ENCODE results near the gene STK11. TPM values are rescaled to one million over a fixed set of nuclear protein-coding genes. Genes with fewer than 3 reads are reported as not detected.
A peak's percentile ranks its signal among the peaks of the same experiment; 100 is the strongest.

The STK11 gene
- total RNA-seq, 4 donors from 2014 or later: 62.5 to 76.9 (median 66.4) TPM

- DNase-seq (ENCODE audit: low spot score in 2 of 2): peak; percentile 70 to 78
- Histone ChIP-seq H3K27me3 (no peaks in the 10 kb centered on the region), H3K36me3 (peaks cover 13% of the 10 kb centered on the region), H3K9me3 (no peaks in the 10 kb centered on the region), H3K4me3 (peak overlapping the region; percentile 39), H3K4me1 (peaks cover 86% of the 10 kb centered on the region), H3K27ac (peak overlapping the region; percentile 98)
- WGBS: 79% methylated on average over 19 of the region's 35 CpGs
- TF ChIP-seq EP300 (IDR thresholded peaks at IDR 0.05) (no peak), CTCF (IDR thresholded peaks at IDR 0.05) (no peak), POLR2AphosphoS5 (IDR thresholded peaks at IDR 0.05) (no peak), POLR2A (IDR thresholded peaks at IDR 0.05) (no peak)
Observed at GRCh38 chr19:1167687-1168571, 37.6 kb upstream of the STK11 start.

GRCh38 chr19:1168572-1169410 lies 36.8 kb upstream of the STK11 start:
- no CpG with 5 or more reads among the region's 50 CpGs for WGBS
- peak; percentile 69 to 82 for DNase-seq (ENCODE audit: low spot score in 2 of 2)

GRCh38 chr19:1169411-1169791 lies 36.2 kb upstream of the STK11 start:
- no peaks in the 10 kb centered on the region for H3K9me3 ChIP-seq
- H3K27me3 ChIP-seq: no peaks in the 10 kb centered on the region
- TF ChIP-seq POLR2AphosphoS5 (IDR thresholded peaks at IDR 0.05) (no peak), CTCF (IDR thresholded peaks at IDR 0.05) (no peak), POLR2A (IDR thresholded peaks at IDR 0.05) (no peak), EP300 (IDR thresholded peaks at IDR 0.05) (no peak)
- H3K4me1 ChIP-seq: peaks cover 83% of the 10 kb centered on the region
- H3K27ac ChIP-seq: peak overlapping the region; percentile 98
- peak overlapping the region; percentile 39 for H3K4me3 ChIP-seq
- DNase-seq (ENCODE audit: low spot score in 2 of 2): peak in 1 of 2 donors; percentile 64
- 79% methylated on average over 9 of the region's 10 CpGs for WGBS
- peaks cover 13% of the 10 kb centered on the region for H3K36me3 ChIP-seq

More at GRCh38 chr19:1168572-1169410, 36.8 kb upstream of the STK11 start:
- Histone ChIP-seq H3K4me1 (peaks cover 85% of the 10 kb centered on the region), H3K36me3 (peaks cover 13% of the 10 kb centered on the region), H3K27me3 (no peaks in the 10 kb centered on the region), H3K9me3 (no peaks in the 10 kb centered on the region), H3K27ac (peak overlapping the region; percentile 98), H3K4me3 (peak overlapping the region; percentile 39)
- TF ChIP-seq POLR2AphosphoS5 (IDR thresholded peaks at IDR 0.05) (no peak), EP300 (IDR thresholded peaks at IDR 0.05) (no peak), POLR2A (IDR thresholded peaks at IDR 0.05) (no peak), CTCF (IDR thresholded peaks at IDR 0.05) (no peak)

GRCh38 chr19:1169921-1170885 lies 35.4 kb upstream of the STK11 start:
- H3K4me1 ChIP-seq: peaks cover 80% of the 10 kb centered on the region
- H3K36me3 ChIP-seq: peaks cover 13% of the 10 kb centered on the region
- H3K4me3 ChIP-seq: peak overlapping the region; percentile 39
- H3K27me3 ChIP-seq: no peaks in the 10 kb centered on the region
- WGBS: 73% methylated on average over 29 of the region's 52 CpGs
- H3K27ac ChIP-seq: peak overlapping the region; percentile 98
- DNase-seq (ENCODE audit: low spot score in 2 of 2): peak; percentile 74 to 80
- TF ChIP-seq POLR2A (IDR thresholded peaks at IDR 0.05) (no peak), CTCF (IDR thresholded peaks at IDR 0.05) (no peak), EP300 (IDR thresholded peaks at IDR 0.05) (no peak), POLR2AphosphoS5 (IDR thresholded peaks at IDR 0.05) (no peak)
- H3K9me3 ChIP-seq: no peaks in the 10 kb centered on the region

Data from suprapubic skin (tissue), 4 donors.